Transverse colon (tissue), 4 donors: ENCODE measurements around the gene NLRP12. TPM values are rescaled to one million over a fixed set of nuclear protein-coding genes. Genes with fewer than 3 reads are reported as not detected.
"Not testable (repeated sequence)": the region's sequence is repeated elsewhere in the genome, so short reads cannot be mapped to it uniquely, and the experiment has no call there.

Experiments used
- DNase-seq: peaks from one replicate; pipeline ENCODE4 v3.0.0-alpha.2; 2019
- H3K27ac ChIP-seq, 4 donors: fragments of 200-600 bp; sonication (generic); 2 replicates each; pipeline ENCODE4 v1.5.1; 2016 to 2018; ENCODE audit warnings: inconsistent platforms in 4 of 4
- H3K27me3 ChIP-seq: fragments of 200-600 bp; sonication (generic); 2 replicates; pipeline ENCODE4 v1.5.1; 2017; ENCODE audit warnings: inconsistent platforms
- H3K36me3 ChIP-seq, 4 donors: fragments of 200-600 bp; sonication (generic); 2 replicates each; pipeline ENCODE4 v1.5.1; 2017 to 2019; ENCODE audit warnings: inconsistent platforms in 4 of 4
- H3K4me1 ChIP-seq, 4 donors: fragments of 200-600 bp; sonication (generic); 2 replicates each; pipeline ENCODE4 v1.5.1; 2017 to 2020; ENCODE audit warnings: inconsistent platforms in 4 of 4
- H3K4me3 ChIP-seq, 4 donors: fragments of 200-600 bp; sonication (generic); 1 replicate in 1 of 4; 2 replicates in 3 of 4; pipeline versions ENCODE4 v1.5.1 to v1.6.1; 2017 to 2019; ENCODE audit warnings: inconsistent platforms in 4 of 4
- H3K9me3 ChIP-seq, 2 donors: fragments of 200-600 bp; sonication (generic); 2 replicates each; pipeline ENCODE4 v1.5.1; 2017 to 2019; ENCODE audit warnings: inconsistent platforms in 2 of 2
- CTCF ChIP-seq, 5 experiments: fragments of 200-600 bp in 3 of 5; fragments of 450-650 bp in 2 of 5; sonication (generic) in 3 of 5; IDR thresholded peaks; 1 replicate in 2 of 5; 2 replicates in 3 of 5; pipeline ENCODE4 v1.5.1; 2016 to 2017; ENCODE audit warnings: antibody characterized with exemption in 5 of 5, inconsistent platforms in 3 of 5, mild to moderate bottlenecking in 2 of 5, moderate library complexity in 1 of 5
- EP300 ChIP-seq: sonication (generic); formaldehyde crosslinking; IDR thresholded peaks from one replicate; pipeline ENCODE4 v1.6.1; 2017; ENCODE audit warnings: antibody characterized with exemption, low read depth
- POLR2A ChIP-seq: fragments of 450-650 bp; IDR thresholded peaks from one replicate; pipeline ENCODE4 v1.6.1; 2016; ENCODE audit warnings: antibody characterized with exemption, mild to moderate bottlenecking, moderate library complexity
- POLR2AphosphoS5 ChIP-seq, 3 donors: sonication (generic); formaldehyde crosslinking; IDR thresholded peaks; one replicate each; pipeline ENCODE4 v1.6.1; 2016; ENCODE audit warnings: antibody characterized with exemption in 3 of 3
- WGBS, 2 donors: methylation state at CpG; one replicate each; pipeline ENCODE4 v1.1.5; 2018; ENCODE audit warnings: low coverage in 1 of 2; 5-methylcytosine and 5-hydroxymethylcytosine counted together
- in situ Hi-C, 4 donors: fragments of 200-750 bp; cut with MboI; loops; one replicate each; pipeline versions ENCODE4 v1.15.0 to v1.15.1; 2017; ENCODE audit warnings: low sequenced_read_pairs in 3 of 4, low pct_ligation_motif_present in 1 of 4, low pct_unique_long_range_greater_than_20kb in 1 of 4
- intact Hi-C: fragments of 100-400 bp; cut with DNase I; formaldehyde crosslinking; loops from one replicate; pipeline ENCODE4 v1.15.1; 2023; ENCODE audit warnings: low total_unique reads
- total RNA-seq, 4 donors: library from RNA; depleted of rRNA; stranded (reverse); fragments of >200 nt; gene quantifications; one replicate each; pipeline ENCODE4 v1.1.0, GENCODE V29; 2016

The NLRP12 gene
- total RNA-seq, 4 donors from 2014 or later = 0.16 TPM; not detected in 3

- TF ChIP-seq EP300 (no peak), POLR2AphosphoS5 (IDR thresholded peaks at IDR 0.05) (no peak), POLR2A (no peak), CTCF (IDR thresholded peaks at IDR 0.05) (no peak)
- Histone ChIP-seq H3K36me3 (no peaks in the 10 kb centered on the region), H3K27me3 (no peaks in the 10 kb centered on the region), H3K4me1 (no peaks in the 10 kb centered on the region), H3K4me3 (no peak overlapping the region), H3K9me3 (no peaks in the 10 kb centered on the region), H3K27ac (no peak overlapping the region)
- 85 to 93% methylated on average over 4 to 7 of the region's 7 CpGs for WGBS, 2 donors
- in situ Hi-C loops (no loop called here), intact Hi-C loops (no loop called here)
- DNase-seq = no peak
Observed at GRCh38 chr19:53786744-53787143, 37.4 kb downstream of the NLRP12 start.

GRCh38 chr19:53785196-53785889 is 38.8 kb downstream of the NLRP12 start:
- no peaks in the 10 kb centered on the region for H3K36me3 ChIP-seq

GRCh38 chr19:53782698-53783097 is 41.4 kb downstream of the NLRP12 start:
- Histone ChIP-seq H3K4me3 (no peak overlapping the region), H3K9me3 (no peaks in the 10 kb centered on the region), H3K27me3 (no peaks in the 10 kb centered on the region), H3K36me3 (no peaks in the 10 kb centered on the region), H3K27ac (no peak overlapping the region), H3K4me1 (no peaks in the 10 kb centered on the region)
- in situ Hi-C loops = no loop called here
- intact Hi-C loops = no loop called here
- TF ChIP-seq POLR2AphosphoS5 (IDR thresholded peaks at IDR 0.05) (no peak), EP300 (no peak), CTCF (IDR thresholded peaks at IDR 0.05) (no peak), POLR2A (no peak)
- WGBS, 2 donors = 76 to 79% methylated on average over 4 of the region's 4 CpGs
- no peak for DNase-seq

More at GRCh38 chr19:53785196-53785889, 38.8 kb downstream of the NLRP12 start:
- in situ Hi-C loops (no loop called here), intact Hi-C loops (no loop called here)
- WGBS, 2 donors = 44 to 66% methylated on average over 7 to 11 of the region's 11 CpGs
- Histone ChIP-seq H3K4me3 (no peak overlapping the region), H3K9me3 (no peaks in the 10 kb centered on the region), H3K27me3 (no peaks in the 10 kb centered on the region), H3K27ac (no peak overlapping the region), H3K4me1 (no peaks in the 10 kb centered on the region)
- DNase-seq = no peak
- TF ChIP-seq POLR2AphosphoS5 (IDR thresholded peaks at IDR 0.05) = no peak
- no peak for TF ChIP-seq POLR2A
- TF ChIP-seq EP300 = no peak
- TF ChIP-seq CTCF (IDR thresholded peaks at IDR 0.05) = no peak

- H3K4me1 ChIP-seq, H3K9me3 ChIP-seq, DNase-seq, H3K27ac ChIP-seq, intact Hi-C loops, H3K4me3 ChIP-seq, H3K36me3 ChIP-seq, in situ Hi-C loops, H3K27me3 ChIP-seq: not testable (repeated sequence)
- WGBS, 2 donors = 77% methylated on average over 8 of the region's 8 CpGs; no CpG with 5 or more reads in 1 of the 2 donors
Observed at GRCh38 chr19:53781332-53781731, 42.8 kb downstream of the NLRP12 start.

- 52 to 80% methylated on average over 1 of the region's 1 CpG for WGBS, 2 donors
- TF ChIP-seq POLR2AphosphoS5 (IDR thresholded peaks at IDR 0.05) (no peak), CTCF (IDR thresholded peaks at IDR 0.05) (no peak), EP300 (no peak)
Observed at GRCh38 chr19:53780506-53780905, 43.6 kb downstream of the NLRP12 start.

More at GRCh38 chr19:53780506-53780905, 43.6 kb downstream of the NLRP12 start:
- H3K36me3 ChIP-seq = no peaks in the 10 kb centered on the region
- DNase-seq = no peak
- H3K9me3 ChIP-seq = no peaks in the 10 kb centered on the region
- intact Hi-C loops = no loop called here
- no peaks in the 10 kb centered on the region for H3K27me3 ChIP-seq
- H3K4me1 ChIP-seq = no peaks in the 10 kb centered on the region
- no peak overlapping the region for H3K4me3 ChIP-seq
- H3K27ac ChIP-seq = no peak overlapping the region
- in situ Hi-C loops = no loop called here
